GM18498 (cell line): Measurements from ENCODE around the gene NNMT.

Source experiments
- ATAC-seq: cut with Tn5 transposase; IDR thresholded peaks from one replicate; pipeline ENCODE4 v1.9.1; 2021; ENCODE audit warnings: mild to moderate bottlenecking, moderate library complexity; ENCODE audit not compliant: unreplicated experiment

NNMT gene

DNA sequence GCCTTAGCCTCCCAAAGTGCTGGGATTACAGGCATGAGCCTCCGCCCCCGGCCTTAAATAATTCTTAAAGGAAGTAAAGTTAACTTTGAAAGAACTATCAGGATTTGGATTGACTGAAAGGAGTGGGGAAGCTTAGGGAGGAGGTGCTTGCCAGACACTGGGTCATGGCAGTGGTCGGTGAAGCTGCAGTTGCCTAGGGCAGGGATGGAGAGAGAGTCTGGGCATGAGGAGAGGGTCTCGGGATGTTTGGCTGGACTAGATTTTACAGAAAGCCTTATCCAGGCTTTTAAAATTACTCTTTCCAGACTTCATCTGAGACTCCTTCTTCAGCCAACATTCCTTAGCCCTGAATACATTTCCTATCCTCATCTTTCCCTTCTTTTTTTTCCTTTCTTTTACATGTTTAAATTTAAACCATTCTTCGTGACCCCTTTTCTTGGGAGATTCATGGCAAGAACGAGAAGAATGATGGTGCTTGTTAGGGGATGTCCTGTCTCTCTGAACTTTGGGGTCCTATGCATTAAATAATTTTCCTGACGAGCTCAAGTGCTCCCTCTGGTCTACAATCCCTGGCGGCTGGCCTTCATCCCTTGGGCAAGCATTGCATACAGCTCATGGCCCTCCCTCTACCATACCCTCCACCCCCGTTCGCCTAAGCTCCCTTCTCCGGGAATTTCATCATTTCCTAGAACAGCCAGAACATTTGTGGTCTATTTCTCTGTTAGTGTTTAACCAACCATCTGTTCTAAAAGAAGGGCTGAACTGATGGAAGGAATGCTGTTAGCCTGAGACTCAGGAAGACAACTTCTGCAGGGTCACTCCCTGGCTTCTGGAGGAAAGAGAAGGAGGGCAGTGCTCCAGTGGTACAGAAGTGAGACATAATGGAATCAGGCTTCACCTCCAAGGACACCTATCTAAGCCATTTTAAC lies at the start of gene NNMT:
TSS of gene NNMT (plus strand) at position 724 of the 929 bp plus-strand sequence. CDS start at position 882, 158 bp downstream.
- no peak for ATAC-seq

DNA sequence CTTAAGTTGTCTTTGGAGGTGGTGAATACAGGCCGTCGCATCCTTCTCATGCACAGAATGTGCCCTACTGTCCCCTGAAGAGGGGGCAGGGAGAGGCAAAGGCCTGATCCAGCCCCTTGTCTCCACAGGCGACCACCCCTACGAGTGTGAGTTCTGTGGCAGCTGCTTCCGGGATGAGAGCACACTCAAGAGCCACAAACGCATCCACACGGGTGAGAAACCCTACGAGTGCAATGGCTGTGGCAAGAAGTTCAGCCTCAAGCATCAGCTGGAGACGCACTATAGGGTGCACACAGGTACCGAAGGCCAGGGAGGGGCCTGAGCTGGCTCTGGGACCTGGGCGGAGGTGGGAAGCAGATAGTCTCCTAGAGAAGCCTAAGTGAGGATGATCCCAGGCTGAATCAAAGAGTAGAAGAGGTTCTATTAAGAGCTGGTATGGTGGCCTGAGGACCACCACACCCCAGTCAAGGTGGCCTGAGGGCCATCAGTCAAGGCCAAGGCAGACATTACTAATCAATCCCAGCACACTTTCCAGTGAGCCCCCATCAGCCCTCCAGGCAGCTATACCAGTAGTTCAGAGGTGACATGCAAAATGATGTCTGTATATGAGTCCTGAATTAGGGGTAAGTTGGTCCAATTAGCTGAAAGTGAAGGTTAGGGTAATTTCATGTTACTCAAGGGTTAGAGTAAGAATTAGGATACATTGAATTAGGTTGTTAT lies 49.0 kb upstream of the NNMT start:
- no peak for ATAC-seq

DNA sequence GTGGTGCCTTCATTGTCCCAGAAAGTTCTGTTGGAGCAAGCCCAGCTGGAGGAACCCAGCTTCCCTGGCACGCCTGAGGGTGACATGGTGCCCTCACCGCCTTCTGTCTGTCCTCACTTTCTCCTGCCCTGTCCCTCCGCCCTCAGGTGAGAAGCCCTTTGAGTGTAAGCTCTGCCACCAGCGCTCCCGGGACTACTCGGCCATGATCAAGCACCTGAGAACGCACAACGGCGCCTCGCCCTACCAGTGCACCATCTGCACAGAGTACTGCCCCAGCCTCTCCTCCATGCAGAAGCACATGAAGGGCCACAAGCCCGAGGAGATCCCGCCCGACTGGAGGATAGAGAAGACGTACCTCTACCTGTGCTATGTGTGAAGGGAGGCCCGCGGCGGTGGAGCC lies 46.0 kb upstream of the NNMT start:
- no peak for ATAC-seq

DNA sequence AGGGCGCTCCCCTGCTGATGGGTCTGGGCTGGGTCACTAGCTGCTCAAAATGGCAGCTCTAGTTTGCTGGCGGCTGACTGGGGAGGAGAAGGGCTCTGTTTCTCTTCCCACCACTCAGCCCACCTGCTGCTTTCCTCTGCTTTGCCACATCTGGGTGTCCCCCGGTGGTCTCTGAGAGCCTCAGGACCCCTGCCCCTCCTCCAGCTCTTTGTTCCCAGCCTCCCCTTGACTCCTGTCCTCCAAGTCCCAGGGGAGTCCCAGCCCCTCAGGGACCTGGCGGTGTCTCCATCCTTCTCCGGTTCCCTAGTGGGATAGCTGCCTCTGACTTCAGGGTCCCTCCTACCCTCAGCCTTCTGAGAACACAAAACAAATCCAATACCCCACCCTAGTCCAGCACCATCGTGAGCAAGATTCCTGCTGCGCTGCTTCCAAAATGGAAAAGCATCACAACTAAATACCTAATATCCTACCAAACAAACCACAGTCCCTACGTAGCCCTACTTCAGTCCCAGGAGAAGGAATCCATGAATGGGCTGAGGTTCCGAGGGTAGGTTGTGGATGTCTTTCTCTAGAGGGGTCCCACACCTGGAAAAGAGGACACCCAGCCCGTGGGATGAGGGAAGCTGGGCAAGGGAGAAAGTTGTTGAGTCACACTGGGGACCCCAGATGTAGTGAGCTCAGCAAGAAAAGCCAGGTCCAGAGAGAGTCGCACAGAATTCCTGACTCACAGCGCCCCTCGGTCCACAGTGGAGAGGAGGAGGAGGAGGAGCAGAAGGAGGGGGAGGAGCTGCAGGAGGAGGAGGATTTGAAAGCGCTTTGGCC lies 45.0 kb upstream of the NNMT start:
- no peak for ATAC-seq

DNA sequence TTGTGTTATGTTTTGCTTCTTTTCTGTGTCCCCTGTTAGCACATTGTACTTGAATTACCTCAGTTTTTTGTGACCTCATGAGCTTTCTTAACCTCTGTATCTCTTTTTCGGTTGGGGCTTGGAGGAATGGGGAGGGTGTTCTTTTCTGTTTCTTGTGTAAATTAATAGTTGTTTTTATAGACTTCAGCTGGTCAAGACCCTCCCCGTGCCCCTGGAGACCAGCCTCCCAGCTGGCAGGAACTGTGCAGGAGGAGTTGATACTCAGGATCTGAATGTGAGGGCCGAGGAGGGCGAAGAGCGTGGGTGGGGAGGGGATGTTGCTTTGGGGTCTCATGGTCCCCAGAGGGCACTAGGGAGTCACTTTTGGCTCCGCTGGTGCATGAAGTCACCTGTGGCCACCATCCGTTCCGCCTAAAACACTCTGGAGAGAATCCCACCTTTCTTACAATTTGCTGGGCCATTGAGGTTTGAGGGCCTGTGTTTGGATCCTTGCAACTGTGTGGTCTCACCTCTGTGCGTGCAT lies 44.3 kb upstream of the NNMT start:
- no peak for ATAC-seq

GRCh38 chr11:114252767-114253166 lies 43.4 kb upstream of the NNMT start:
- ATAC-seq: no peak

GRCh38 chr11:114253771-114254170 lies 42.4 kb upstream of the NNMT start:
- no peak for ATAC-seq

DNA sequence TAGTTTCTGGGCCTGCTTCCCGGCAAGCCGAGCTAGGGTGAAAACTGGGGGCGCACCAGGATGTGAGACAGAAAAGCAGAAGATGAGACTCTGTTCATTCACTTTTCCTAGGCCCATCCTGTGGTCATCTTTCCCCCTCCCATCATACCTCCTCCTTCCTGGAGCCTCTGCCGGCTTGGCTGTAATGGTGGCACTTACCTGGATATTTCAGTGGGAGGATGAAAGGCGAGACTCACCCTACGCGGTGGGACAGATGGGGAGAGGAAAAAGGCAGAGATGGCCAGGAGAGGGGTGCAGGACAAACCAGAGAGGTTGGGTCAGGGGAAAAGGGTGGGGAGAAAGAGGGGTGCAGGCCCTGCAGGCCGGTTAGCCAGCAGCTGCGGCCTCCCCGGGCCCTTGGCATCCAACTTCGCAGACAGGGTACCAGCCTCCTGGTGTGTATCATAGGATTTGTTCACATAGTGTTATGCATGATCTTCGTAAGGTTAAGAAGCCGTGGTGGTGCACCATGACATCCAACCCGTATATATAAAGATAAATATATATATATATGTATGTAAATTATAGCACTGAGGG lies 41.5 kb upstream of the NNMT start:
- no peak for ATAC-seq

- no peak for ATAC-seq
Measured at GRCh38 chr11:114255289-114255688, 40.9 kb upstream of the NNMT start.

GRCh38 chr11:114256176-114256966 lies 39.8 kb upstream of the NNMT start:
- ATAC-seq: no peak

GRCh38 chr11:114256967-114257286 lies 39.3 kb upstream of the NNMT start:
- ATAC-seq: no peak

GRCh38 chr11:114257621-114258558 lies 38.3 kb upstream of the NNMT start:
- ATAC-seq: no peak

DNA sequence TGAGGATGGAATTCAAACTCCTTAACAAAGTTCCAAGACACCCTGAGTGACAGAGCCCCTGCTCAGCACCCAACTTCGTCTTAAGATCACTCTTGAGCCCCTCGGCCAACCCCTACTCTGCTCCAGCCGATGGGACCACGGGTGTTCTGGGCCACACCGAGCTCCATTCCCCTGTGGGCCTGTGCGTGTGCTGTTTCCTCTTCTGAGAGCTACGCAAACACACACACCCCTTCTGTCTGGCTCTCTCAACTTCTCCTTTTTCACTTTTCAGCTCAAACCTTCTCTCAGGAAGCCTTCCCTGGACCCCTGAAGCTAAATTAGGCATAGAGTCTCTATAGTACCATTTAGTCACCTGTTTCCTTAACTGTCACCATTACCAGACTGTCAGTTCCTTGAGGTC lies 37.5 kb upstream of the NNMT start:
- no peak for ATAC-seq

DNA sequence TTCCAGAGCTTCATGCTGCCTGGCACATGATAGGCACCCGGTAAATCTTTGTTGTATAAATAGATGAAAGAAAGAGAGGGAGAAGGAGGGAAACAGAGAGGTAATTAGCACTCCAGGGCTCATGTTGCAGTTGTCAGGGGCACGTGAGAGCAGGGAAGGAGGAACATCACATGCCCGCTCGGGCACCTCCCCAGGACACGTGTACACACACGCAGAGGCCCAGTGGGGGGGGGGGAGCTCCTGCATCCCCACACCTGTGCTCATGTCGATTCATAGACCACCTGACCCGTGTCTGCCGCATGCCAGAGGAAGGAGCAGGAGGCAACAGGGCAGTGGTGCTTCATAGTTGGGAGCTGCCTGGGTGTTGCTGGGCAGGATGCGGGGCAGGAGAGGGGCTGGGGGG lies 37.1 kb upstream of the NNMT start:
- ATAC-seq: no peak

DNA sequence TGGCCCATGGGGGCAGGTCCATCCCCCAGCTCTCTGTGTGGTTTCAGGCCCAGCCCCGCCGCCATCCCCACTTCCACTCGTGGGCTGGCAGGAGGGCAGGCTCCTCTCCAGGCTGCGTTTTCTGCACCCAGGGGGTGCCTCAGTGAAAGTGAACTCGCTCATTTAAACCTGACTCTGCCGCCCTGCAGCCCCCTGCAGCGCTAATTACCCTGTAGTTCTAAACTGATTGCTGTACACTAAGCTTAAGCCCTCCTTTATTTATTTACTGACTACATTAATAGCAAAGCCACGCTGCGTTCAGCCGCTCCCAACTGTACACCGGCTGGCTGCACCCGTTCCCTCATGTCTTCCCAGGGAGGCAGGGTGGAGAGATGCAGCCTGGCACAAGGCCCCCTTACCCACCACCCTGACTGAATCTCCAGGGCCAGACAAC lies 36.6 kb upstream of the NNMT start:
- ATAC-seq: no peak

GRCh38 chr11:114260077-114260476 lies 36.1 kb upstream of the NNMT start:
- ATAC-seq: no peak

DNA sequence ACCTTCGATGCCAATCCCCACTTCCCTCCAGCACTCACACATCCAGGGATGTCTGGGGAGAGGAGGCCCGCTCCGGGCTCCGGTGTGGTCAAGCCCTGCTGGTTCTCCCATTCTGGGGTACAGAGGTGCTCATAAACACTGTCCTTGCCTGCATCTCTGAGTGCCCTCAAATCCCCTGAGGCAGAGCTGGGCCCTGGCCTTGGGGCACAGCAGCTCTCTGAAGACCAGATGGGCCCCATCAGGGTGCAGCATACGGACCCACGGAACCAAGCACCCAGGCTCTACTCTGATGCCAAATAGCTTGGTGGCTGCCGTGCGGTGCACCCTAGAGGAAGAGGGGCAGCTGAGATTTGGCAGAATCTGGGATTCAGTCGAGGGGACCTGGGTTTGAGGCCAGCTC lies 35.7 kb upstream of the NNMT start:
- no peak for ATAC-seq

DNA sequence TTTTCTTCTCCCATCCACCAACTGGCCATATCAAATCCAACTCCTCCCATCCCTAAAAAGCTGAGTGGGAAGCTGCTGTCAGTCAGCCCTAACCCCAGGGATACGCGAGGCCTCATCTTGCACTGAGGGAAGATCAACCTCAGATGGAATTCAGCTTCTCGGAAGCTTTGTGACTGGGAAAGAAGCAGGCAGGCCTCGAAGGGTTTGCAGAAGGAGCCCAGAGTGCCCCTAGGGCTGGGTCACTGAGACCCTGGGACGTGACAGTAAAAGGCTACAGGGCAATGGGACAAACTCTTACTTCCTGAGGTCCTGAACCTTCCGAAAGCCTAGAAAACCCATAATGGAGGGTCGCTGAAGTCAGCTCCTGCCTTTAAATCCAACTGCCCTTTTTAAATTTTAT lies 34.4 kb upstream of the NNMT start:
- ATAC-seq: no peak
